HepG2 (cell line): ENCODE results near the gene ZSWIM9. TPM values are rescaled to one million over a fixed set of nuclear protein-coding genes. Genes with fewer than 3 reads are reported as not detected.

Source experiments
- FIP1L1 ChIP-seq: fragments of 200-400 bp; formaldehyde crosslinking; IDR thresholded peaks from 2 replicates; pipeline ENCODE4 v1.6.1; 2018; ENCODE audit warnings: low read depth, mild to moderate bottlenecking, low read length, moderate library complexity, borderline replicate concordance; ENCODE audit not compliant: insufficient read depth
- GATA4 ChIP-seq: sonication (generic); IDR thresholded peaks from 2 replicates; pipeline ENCODE4 v1.6.1; 2016; ENCODE audit warnings: antibody characterized with exemption, low read depth, borderline replicate concordance
- GFI1 ChIP-seq: sonication (generic); formaldehyde crosslinking; IDR thresholded peaks from 2 replicates; pipeline ENCODE4 v1.5.0; 2020; ENCODE audit warnings: missing genetic modification reagents, mild to moderate bottlenecking, borderline replicate concordance
- GPN1 ChIP-seq: sonication (generic); formaldehyde crosslinking; IDR thresholded peaks from 2 replicates; pipeline ENCODE4 v1.5.1; 2020; ENCODE audit warnings: missing genetic modification reagents, borderline replicate concordance
- HOXA5 ChIP-seq: sonication (generic); formaldehyde crosslinking; IDR thresholded peaks from 2 replicates; pipeline ENCODE4 v1.4.0; 2020; ENCODE audit warnings: missing genetic modification reagents
- KMT2A ChIP-seq: sonication (generic); formaldehyde crosslinking; IDR thresholded peaks from 2 replicates; pipeline ENCODE4 v1.4.0; 2020; ENCODE audit warnings: missing genetic modification reagents
- MBD4 ChIP-seq: IDR thresholded peaks from 2 replicates; pipeline ENCODE4 v1.6.1; 2012; ENCODE audit warnings: low read length, inconsistent platforms, borderline replicate concordance
- NFKB2 ChIP-seq: sonication (generic); formaldehyde crosslinking; IDR thresholded peaks from 2 replicates; pipeline ENCODE4 v1.4.0; 2020; ENCODE audit warnings: missing genetic modification reagents, borderline replicate concordance
- NR2F1 ChIP-seq, 2 experiments: fragments of 450-650 bp in 1 of 2; formaldehyde crosslinking in 1 of 2; IDR thresholded peaks; 2 replicates each; pipeline versions ENCODE4 v1.5.0 to v1.6.1; 2016 to 2020; ENCODE audit warnings: mild to moderate bottlenecking in 1 of 2, missing compliant biosample characterization in 1 of 2, missing genetic modification reagents in 1 of 2, moderate library complexity in 1 of 2
- RBM22 ChIP-seq: fragments of 200-400 bp; formaldehyde crosslinking; optimal IDR thresholded peaks from 2 replicates; pipeline ENCODE3; 2017; ENCODE audit warnings: mild to moderate bottlenecking, low read length, moderate library complexity
- SMARCE1 ChIP-seq: fragments of 450-650 bp; IDR thresholded peaks from 2 replicates; pipeline ENCODE4 v1.6.1; 2017; ENCODE audit warnings: borderline replicate concordance
- ZNF24 ChIP-seq: fragments of 450-650 bp; IDR thresholded peaks from 2 replicates; pipeline ENCODE4 v1.6.1; 2017; ENCODE audit warnings: antibody characterized with exemption, mild to moderate bottlenecking
- ZNF296 ChIP-seq: sonication (generic); formaldehyde crosslinking; conservative IDR thresholded peaks from 2 replicates; pipeline ENCODE4 v1.5.0; 2020; ENCODE audit warnings: mild to moderate bottlenecking, missing genetic modification reagents
- ZNF329 ChIP-seq: sonication (generic); formaldehyde crosslinking; IDR thresholded peaks from 2 replicates; pipeline ENCODE4 v1.9.0; 2021; ENCODE audit warnings: low read depth, mild to moderate bottlenecking, missing genetic modification reagents
- ZNF33A ChIP-seq: sonication (generic); formaldehyde crosslinking; IDR thresholded peaks from 2 replicates; pipeline ENCODE4 v1.5.1; 2020; ENCODE audit warnings: missing genetic modification reagents, mild to moderate bottlenecking, moderate library complexity, borderline replicate concordance
- ZNF530 ChIP-seq: sonication (generic); formaldehyde crosslinking; IDR thresholded peaks from 2 replicates; pipeline ENCODE4 v1.5.0; 2020; ENCODE audit warnings: low read depth, mild to moderate bottlenecking, missing genetic modification reagents
- ZSCAN22 ChIP-seq: sonication (generic); formaldehyde crosslinking; IDR thresholded peaks from 2 replicates; pipeline ENCODE4 v1.4.0; 2020; ENCODE audit warnings: mild to moderate bottlenecking, missing genetic modification reagents
- ZZZ3 ChIP-seq: sonication (generic); formaldehyde crosslinking; IDR thresholded peaks from 2 replicates; pipeline ENCODE4 v1.4.0; 2020; ENCODE audit warnings: missing genetic modification reagents, mild to moderate bottlenecking, borderline replicate concordance
- polyA plus RNA-seq, 8 experiments: library from polyadenylated mRNA; depleted of rRNA in 3 of 8; stranded (reverse) in 7 of 8; unstranded in 1 of 8; fragments of >200 nt; fragmentation: Illumina TruSeq in 4 of 8; extraction: Trizol in 4 of 8; gene quantifications; 2 replicates each; pipeline versions ENCODE4 v1.2.1 to v1.2.3, GENCODE V29; 2011 to 2016; ENCODE audit warnings: low read depth in 4 of 8, missing spikeins in 1 of 8, mixed read lengths in 1 of 8; ENCODE audit not compliant: insufficient read depth in 1 of 8
- total RNA-seq, 5 experiments: library from RNA; depleted of rRNA; stranded (reverse); fragments of >200 nt; fragmentation: Illumina TruSeq; extraction: Trizol; gene quantifications; 2 replicates each; pipeline ENCODE4 v1.2.3, GENCODE V29; 2016; ENCODE audit warnings: low read depth in 1 of 5
- TF ChIP-seq, protein P1 (sequence below): sonication (generic); formaldehyde crosslinking; IDR thresholded peaks from 2 replicates; pipeline ENCODE4 v1.4.0; 2020; ENCODE audit warnings: missing genetic modification reagents
- TF ChIP-seq, protein P2 (sequence below): conservative IDR thresholded peaks from 2 replicates; pipeline ENCODE4 v1.6.1; 2018; ENCODE audit warnings: missing genetic modification reagents
- TF ChIP-seq, protein P3 (sequence below): sonication (generic); formaldehyde crosslinking; IDR thresholded peaks from 2 replicates; pipeline ENCODE4 v1.4.0; 2020; ENCODE audit warnings: missing genetic modification reagents
- TF ChIP-seq, protein P4 (sequence below): sonication (generic); formaldehyde crosslinking; IDR thresholded peaks from 2 replicates; pipeline ENCODE4 v1.5.1; 2020; ENCODE audit warnings: missing genetic modification reagents, mild to moderate bottlenecking, borderline replicate concordance

Gene ZSWIM9
- total and polyA plus RNA-seq, 2 of the 13 experiments (the other 11 are each of a cell fraction or from before 2014, with no cell fraction given): 0.18 to 1.1 TPM

DNA sequence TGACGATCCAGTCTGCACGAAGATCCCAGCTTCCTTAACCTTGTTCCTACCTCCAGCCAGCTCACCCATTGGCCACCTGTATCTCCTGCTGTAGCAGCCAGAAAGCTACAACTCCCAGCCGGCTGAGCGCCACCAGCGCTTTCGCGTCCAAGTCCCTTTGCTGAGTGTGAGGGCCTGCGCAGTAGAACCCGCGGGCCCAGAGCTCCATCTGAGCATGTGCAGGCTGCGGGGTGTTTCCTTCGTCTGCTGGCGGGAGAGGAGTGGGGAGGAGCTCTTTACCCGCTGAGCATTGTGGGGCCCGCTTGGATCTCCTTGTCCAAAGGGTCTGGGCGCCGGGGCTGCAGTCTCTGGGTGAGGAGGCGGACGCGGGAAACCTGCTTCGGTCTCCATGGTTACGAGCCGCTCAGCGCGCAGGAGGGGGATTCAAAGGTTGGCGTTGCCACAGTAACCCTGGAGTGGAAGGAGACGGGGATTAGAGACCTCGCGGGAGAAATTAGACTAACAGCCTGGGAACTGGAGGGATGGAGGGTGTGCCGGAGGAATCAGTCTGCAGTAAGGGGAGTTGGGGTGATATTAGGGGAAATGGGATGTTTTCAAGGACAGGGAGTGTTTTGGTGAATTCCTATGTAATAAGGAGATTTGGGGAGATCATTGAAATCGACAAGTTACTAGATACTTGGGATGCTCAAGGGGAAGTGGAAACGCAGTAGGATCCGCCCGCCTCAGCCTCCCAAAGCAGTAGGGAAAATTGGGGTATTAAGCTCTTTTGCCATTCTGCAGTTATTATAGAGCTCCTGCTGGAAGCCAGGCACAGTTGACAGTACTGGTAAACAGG, 33.5 kb downstream of the ZSWIM9 start (continued):
- TF ChIP-seq, protein P1, sequence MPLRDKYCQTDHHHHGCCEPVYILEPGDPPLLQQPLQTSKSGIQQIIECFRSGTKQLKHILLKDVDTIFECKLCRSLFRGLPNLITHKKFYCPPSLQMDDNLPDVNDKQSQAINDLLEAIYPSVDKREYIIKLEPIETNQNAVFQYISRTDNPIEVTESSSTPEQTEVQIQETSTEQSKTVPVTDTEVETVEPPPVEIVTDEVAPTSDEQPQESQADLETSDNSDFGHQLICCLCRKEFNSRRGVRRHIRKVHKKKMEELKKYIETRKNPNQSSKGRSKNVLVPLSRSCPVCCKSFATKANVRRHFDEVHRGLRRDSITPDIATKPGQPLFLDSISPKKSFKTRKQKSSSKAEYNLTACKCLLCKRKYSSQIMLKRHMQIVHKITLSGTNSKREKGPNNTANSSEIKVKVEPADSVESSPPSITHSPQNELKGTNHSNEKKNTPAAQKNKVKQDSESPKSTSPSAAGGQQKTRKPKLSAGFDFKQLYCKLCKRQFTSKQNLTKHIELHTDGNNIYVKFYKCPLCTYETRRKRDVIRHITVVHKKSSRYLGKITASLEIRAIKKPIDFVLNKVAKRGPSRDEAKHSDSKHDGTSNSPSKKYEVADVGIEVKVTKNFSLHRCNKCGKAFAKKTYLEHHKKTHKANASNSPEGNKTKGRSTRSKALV (CRISPR knock-in tag): peak; percentile 74; the same call in 1 of the 2 replicates
- TF ChIP-seq ZNF329: no peak
- no peak for TF ChIP-seq HOXA5 (CRISPR knock-in tag)
- TF ChIP-seq ZNF24: no peak
- TF ChIP-seq NR2F1 (CRISPR knock-in tag; IDR thresholded peaks at IDR 0.05): no peak
- TF ChIP-seq ZNF296 (CRISPR knock-in tag): no peak
- no peak for TF ChIP-seq ZNF33A
- no peak for TF ChIP-seq FIP1L1
- TF ChIP-seq GPN1 (CRISPR knock-in tag): no peak
- TF ChIP-seq SMARCE1: no peak
- TF ChIP-seq GFI1: no peak; the same call in 1 of the 2 replicates
- no peak for TF ChIP-seq ZNF530 (CRISPR knock-in tag)
- no peak for TF ChIP-seq MBD4
- TF ChIP-seq GATA4: no peak
- TF ChIP-seq, protein P2, sequence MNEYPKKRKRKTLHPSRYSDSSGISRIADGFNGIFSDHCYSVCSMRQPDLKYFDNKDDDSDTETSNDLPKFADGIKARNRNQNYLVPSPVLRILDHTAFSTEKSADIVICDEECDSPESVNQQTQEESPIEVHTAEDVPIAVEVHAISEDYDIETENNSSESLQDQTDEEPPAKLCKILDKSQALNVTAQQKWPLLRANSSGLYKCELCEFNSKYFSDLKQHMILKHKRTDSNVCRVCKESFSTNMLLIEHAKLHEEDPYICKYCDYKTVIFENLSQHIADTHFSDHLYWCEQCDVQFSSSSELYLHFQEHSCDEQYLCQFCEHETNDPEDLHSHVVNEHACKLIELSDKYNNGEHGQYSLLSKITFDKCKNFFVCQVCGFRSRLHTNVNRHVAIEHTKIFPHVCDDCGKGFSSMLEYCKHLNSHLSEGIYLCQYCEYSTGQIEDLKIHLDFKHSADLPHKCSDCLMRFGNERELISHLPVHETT: no peak
- TF ChIP-seq ZSCAN22: no peak
- peak; percentile 48; the same call in 1 of the 2 replicates for TF ChIP-seq KMT2A
- TF ChIP-seq, protein P3, sequence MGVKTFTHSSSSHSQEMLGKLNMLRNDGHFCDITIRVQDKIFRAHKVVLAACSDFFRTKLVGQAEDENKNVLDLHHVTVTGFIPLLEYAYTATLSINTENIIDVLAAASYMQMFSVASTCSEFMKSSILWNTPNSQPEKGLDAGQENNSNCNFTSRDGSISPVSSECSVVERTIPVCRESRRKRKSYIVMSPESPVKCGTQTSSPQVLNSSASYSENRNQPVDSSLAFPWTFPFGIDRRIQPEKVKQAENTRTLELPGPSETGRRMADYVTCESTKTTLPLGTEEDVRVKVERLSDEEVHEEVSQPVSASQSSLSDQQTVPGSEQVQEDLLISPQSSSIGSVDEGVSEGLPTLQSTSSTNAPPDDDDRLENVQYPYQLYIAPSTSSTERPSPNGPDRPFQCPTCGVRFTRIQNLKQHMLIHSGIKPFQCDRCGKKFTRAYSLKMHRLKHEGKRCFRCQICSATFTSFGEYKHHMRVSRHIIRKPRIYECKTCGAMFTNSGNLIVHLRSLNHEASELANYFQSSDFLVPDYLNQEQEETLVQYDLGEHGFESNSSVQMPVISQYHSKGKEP (CRISPR knock-in tag): no peak
- no peak for TF ChIP-seq RBM22
- TF ChIP-seq, protein P4, sequence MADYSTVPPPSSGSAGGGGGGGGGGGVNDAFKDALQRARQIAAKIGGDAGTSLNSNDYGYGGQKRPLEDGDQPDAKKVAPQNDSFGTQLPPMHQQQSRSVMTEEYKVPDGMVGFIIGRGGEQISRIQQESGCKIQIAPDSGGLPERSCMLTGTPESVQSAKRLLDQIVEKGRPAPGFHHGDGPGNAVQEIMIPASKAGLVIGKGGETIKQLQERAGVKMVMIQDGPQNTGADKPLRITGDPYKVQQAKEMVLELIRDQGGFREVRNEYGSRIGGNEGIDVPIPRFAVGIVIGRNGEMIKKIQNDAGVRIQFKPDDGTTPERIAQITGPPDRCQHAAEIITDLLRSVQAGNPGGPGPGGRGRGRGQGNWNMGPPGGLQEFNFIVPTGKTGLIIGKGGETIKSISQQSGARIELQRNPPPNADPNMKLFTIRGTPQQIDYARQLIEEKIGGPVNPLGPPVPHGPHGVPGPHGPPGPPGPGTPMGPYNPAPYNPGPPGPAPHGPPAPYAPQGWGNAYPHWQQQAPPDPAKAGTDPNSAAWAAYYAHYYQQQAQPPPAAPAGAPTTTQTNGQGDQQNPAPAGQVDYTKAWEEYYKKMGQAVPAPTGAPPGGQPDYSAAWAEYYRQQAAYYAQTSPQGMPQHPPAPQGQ (CRISPR knock-in tag): no peak
- TF ChIP-seq NFKB2 (CRISPR knock-in tag): no peak
- TF ChIP-seq ZZZ3: no peak; the same call in 1 of the 2 replicates
